ENCODE data around the gene C10orf71.

Gene C10orf71

DNA sequence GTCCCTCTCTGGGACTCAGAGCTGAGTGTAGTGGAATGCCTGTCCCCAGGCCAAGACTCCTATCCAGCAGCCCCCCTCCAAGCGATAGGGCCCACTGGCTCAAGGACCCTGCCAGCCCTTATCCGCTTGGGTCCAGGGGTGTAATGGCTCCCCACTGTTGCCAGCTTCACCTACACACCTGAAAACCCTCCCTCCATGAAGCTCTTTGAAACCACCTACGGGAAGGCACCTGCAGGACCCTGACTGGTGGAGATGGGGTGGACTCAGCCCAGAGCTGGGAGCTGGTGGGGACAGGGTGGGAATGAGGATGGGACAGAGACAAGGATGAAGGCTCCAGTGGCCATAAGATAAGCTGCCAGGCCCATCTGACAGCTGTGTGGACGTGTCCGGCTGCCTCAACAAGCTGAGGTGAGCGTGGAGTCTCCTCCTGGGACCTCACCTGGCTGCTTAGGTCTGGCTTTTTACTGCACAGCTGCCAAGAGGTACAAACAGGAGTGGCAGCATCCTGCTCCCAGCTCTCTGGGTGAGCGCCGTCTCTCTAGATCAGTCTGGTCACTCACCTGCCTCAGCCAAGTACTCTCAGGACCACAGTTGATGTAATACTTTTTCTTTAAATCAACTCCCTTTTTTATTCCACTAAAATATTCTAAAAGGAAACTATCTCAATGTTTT, 55.1 kb downstream of the C10orf71 start:
- TF ChIP-seq, protein P1, sequence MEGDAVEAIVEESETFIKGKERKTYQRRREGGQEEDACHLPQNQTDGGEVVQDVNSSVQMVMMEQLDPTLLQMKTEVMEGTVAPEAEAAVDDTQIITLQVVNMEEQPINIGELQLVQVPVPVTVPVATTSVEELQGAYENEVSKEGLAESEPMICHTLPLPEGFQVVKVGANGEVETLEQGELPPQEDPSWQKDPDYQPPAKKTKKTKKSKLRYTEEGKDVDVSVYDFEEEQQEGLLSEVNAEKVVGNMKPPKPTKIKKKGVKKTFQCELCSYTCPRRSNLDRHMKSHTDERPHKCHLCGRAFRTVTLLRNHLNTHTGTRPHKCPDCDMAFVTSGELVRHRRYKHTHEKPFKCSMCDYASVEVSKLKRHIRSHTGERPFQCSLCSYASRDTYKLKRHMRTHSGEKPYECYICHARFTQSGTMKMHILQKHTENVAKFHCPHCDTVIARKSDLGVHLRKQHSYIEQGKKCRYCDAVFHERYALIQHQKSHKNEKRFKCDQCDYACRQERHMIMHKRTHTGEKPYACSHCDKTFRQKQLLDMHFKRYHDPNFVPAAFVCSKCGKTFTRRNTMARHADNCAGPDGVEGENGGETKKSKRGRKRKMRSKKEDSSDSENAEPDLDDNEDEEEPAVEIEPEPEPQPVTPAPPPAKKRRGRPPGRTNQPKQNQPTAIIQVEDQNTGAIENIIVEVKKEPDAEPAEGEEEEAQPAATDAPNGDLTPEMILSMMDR (IDR thresholded peaks at IDR 0.05; ENCODE audit: extremely low read depth, missing control alignments): no peak
- DNase-seq (ENCODE audit: low spot score): no peak

DNA sequence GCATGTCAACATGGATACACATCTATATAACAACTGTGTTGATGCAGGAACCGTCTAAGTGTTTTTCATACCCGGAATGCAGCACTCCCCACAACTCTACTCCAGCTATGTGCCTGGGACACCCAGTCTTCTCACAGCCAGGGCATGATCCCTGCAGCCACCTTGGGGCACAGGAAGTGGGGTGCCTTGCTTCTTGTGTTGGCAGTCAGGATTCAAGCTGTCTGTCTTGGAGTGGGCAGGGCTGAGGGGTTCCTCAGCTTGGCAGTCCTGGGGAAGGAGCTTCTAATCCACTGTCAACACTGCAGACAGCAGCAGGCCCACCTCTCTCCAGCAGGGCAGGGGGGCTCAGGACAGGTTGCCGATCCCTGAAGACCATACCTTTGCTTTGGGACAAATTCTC, 55.6 kb downstream of the C10orf71 start:
- no peak for DNase-seq (ENCODE audit: low spot score)

DNA sequence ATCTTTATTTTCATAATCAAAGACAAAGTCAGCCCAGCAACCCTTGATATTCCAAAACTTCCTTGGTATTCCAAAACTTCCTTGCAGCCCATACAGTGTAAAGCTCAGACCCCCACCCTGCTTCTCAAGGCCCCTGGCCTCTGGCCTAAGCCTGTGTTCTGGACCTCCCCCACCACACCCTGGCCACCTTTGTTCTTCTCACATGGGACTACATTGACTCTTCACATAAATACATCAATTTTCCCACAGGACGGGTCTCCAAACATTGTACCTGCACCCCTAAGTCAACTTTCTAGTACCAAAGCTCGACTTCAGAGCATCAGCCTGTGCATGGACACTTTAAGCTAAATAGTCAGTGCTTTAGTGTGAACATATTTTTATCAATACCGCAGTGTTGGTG, 56.3 kb downstream of the C10orf71 start:
- TF ChIP-seq, protein P1 (IDR thresholded peaks at IDR 0.05; ENCODE audit: extremely low read depth, missing control alignments): no peak
- no peak for DNase-seq (ENCODE audit: low spot score)

More for the DNA sequence above, 55.6 kb downstream of the C10orf71 start:
- TF ChIP-seq, protein P1 (IDR thresholded peaks at IDR 0.05; ENCODE audit: extremely low read depth, missing control alignments): no peak

DNA sequence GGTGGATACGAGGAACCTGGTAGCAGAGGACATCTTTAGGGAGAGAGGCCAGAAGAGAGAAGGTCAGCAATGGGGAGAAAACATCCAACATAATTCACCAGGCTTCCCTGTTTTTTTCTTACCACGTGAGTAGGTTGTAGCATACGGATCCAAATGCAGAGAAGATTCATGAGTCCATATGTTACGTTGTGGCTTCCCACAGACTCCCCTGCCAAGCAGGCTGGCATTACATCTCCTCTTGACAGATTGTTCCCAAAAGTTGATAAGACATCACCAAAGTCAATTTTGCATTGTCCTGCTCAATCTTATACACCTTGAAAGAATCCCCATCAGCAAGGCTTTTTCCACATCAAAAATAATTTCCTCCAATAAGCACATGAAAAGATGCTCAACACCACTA, 57.2 kb downstream of the C10orf71 start:
- TF ChIP-seq, protein P1 (IDR thresholded peaks at IDR 0.05; ENCODE audit: extremely low read depth, missing control alignments): no peak
- DNase-seq (ENCODE audit: low spot score): no peak

DNA sequence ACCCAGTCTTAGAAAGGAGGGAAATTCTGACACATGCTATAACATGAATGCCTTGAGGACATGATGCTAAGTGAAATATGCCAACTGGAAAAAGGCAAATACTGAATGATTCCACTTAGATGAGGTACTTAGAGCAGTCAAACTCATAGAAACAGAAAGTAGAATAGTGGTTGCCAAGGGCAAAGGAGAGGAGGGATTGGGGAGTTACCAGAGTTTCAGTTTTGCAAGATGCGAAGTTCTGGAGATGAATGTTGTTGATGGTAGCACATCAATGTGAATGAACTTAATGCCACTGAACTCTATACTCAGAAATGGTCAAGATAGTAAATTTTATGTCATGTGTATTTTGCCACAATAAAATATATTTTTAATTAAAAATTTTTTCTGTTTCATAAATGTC, 58.0 kb downstream of the C10orf71 start:
- DNase-seq (ENCODE audit: low spot score): no peak
- TF ChIP-seq, protein P1 (IDR thresholded peaks at IDR 0.05; ENCODE audit: extremely low read depth, missing control alignments): no peak

DNA sequence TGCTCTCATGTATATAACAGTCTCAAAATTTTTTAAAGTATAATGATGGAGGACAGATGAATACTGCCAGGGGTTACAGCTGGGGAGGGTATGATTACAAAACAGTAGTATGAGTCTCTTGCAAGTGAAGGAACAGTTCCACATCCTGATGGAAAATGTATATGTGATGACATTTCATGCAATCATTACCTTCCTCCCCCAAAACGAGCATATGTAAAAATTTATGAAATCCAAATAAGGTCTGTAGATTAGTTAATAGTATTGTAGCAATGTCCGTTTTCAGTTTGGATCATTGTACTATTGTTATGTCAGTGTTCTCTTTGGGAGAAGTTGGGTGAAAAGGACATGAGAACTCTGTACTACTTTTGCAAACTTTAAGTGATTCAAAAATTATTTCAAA, 58.9 kb downstream of the C10orf71 start:
- TF ChIP-seq, protein P1 (IDR thresholded peaks at IDR 0.05; ENCODE audit: extremely low read depth, missing control alignments): no peak
- no peak for DNase-seq (ENCODE audit: low spot score)

DNA sequence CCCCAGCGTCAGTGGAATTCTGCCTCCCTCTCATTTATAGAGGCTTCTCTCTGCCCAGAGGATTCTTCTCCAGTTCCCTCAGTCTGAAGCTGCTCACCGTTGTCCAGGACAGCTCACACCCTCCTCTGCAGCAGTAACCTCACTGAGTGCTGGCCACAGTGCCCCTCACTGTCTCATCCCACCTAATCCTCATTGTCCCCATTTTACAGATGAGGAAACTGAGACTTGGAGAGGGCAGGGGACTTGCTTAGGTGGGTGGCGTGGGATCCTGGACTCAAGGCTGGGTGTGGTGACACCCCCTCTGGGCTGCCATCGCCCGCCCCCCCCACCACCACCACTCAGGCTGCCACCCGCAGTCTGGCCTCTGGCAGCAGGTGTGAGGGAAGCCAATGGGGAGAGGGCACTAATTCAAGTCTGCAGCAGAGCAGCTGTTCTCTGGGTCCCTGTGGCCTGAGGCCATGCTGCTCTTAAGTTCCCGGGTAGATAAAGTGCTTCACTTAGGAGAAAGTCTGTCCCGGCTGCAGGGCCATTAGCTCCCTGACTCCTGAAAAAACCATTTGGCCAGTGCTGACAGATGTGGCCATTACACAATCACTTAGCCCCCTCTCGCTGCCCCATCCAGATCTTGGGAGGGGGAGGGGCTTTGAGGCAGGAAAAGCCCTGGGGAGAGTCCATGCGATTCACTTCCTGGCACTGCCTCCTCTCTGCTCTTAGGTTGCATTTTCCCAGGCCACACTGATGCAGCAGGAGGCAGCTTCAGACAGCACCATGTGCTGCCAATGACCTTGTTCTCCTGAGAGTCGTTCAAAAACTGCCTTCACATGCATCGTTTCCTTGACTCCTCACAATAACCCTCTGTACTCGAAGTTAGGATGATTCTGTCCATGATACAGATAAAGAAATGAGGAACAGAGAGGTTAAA, 60.6 kb downstream of the C10orf71 start:
- DNase-seq (ENCODE audit: low spot score): no peak
- TF ChIP-seq, protein P1 (IDR thresholded peaks at IDR 0.05; ENCODE audit: extremely low read depth, missing control alignments): no peak
